Astrocyte (in vitro differentiated cells and primary cell): ENCODE results near the gene GRAP.

Source experiments
- EZH2 ChIP-seq: IDR thresholded peaks from 2 replicates; pipeline ENCODE4 v1.6.1; 2012; ENCODE audit warnings: mild to moderate bottlenecking, low read length, inconsistent platforms; ENCODE audit not compliant: insufficient read depth
- TF ChIP-seq, protein P1 (sequence below): IDR thresholded peaks from 2 replicates; pipeline ENCODE4 v1.5.1; 2011; ENCODE audit warnings: low read depth, mild to moderate bottlenecking, inconsistent platforms, low read length, moderate library complexity; ENCODE audit not compliant: insufficient read depth

DNA sequence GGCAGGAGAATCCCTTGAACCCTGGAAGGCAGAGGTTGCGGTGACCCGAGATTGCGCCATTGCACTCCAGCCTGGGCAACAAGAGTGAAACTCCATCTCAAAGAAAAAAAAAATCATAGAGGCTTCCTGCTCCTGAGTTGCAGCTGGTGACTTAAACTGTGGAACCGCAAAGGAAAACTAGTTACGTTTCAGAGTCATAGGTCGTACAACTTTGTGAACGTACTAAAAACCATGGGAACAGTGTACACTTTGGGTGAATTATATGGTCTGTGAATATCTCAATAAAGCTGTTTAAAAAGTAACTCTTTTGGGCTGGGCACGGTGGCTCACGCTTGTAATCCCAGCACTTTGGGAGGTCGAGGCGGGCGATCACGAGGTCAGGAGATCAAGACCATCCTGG is 71.2 kb downstream of the GRAP start:
- TF ChIP-seq, protein P1, sequence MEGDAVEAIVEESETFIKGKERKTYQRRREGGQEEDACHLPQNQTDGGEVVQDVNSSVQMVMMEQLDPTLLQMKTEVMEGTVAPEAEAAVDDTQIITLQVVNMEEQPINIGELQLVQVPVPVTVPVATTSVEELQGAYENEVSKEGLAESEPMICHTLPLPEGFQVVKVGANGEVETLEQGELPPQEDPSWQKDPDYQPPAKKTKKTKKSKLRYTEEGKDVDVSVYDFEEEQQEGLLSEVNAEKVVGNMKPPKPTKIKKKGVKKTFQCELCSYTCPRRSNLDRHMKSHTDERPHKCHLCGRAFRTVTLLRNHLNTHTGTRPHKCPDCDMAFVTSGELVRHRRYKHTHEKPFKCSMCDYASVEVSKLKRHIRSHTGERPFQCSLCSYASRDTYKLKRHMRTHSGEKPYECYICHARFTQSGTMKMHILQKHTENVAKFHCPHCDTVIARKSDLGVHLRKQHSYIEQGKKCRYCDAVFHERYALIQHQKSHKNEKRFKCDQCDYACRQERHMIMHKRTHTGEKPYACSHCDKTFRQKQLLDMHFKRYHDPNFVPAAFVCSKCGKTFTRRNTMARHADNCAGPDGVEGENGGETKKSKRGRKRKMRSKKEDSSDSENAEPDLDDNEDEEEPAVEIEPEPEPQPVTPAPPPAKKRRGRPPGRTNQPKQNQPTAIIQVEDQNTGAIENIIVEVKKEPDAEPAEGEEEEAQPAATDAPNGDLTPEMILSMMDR, result no peak
- TF ChIP-seq EZH2, result no peak
